Adrenal gland (tissue), 5 donors: ENCODE measurements around the gene CD177.
"Not testable (repeated sequence)": the region's sequence is repeated elsewhere in the genome, so short reads cannot be mapped to it uniquely, and the experiment has no call there.

Source experiments
- POLR2A ChIP-seq, 2 donors: fragments of 450-650 bp; IDR thresholded peaks; one replicate each; pipeline ENCODE4 v1.6.1; 2017; ENCODE audit warnings: antibody characterized with exemption in 2 of 2, mild to moderate bottlenecking in 2 of 2, moderate library complexity in 1 of 2
- TF ChIP-seq, protein P1 (sequence below), 6 experiments: fragments of 450-650 bp in 4 of 6; fragments of 200-600 bp in 2 of 6; sonication (generic) in 1 of 6; IDR thresholded peaks; 1 replicate in 5 of 6; 2 replicates in 1 of 6; pipeline versions ENCODE4 v1.5.1 to v1.8.0; 2016 to 2021; ENCODE audit warnings: antibody characterized with exemption in 6 of 6, mild to moderate bottlenecking in 2 of 6, moderate library complexity in 1 of 6
- donor health status: DM: no; HTN: no; CAD: no.

DNA sequence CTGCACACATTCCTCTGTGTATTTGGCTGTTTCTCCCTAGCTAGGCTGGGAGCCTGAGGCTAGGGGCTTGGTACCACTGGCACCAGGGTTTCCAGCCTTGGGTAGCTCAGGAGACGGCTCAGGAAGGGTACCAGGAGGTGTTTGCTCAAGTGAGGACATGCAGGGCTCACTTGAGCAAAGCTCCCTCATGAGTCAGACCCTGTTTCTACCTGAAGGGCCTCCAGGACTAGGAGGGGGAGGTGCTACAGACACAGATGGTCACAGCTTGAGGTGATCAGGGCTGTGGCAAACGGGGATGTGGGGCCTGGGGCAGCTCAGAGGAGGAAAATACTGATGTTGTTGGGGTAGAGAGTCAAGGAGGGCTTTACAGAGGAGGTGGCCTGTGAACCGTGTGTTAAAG is 3.3 kb downstream of the CD177 start:
- TF ChIP-seq, protein P1, sequence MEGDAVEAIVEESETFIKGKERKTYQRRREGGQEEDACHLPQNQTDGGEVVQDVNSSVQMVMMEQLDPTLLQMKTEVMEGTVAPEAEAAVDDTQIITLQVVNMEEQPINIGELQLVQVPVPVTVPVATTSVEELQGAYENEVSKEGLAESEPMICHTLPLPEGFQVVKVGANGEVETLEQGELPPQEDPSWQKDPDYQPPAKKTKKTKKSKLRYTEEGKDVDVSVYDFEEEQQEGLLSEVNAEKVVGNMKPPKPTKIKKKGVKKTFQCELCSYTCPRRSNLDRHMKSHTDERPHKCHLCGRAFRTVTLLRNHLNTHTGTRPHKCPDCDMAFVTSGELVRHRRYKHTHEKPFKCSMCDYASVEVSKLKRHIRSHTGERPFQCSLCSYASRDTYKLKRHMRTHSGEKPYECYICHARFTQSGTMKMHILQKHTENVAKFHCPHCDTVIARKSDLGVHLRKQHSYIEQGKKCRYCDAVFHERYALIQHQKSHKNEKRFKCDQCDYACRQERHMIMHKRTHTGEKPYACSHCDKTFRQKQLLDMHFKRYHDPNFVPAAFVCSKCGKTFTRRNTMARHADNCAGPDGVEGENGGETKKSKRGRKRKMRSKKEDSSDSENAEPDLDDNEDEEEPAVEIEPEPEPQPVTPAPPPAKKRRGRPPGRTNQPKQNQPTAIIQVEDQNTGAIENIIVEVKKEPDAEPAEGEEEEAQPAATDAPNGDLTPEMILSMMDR (IDR thresholded peaks at IDR 0.05) = not testable (repeated sequence)
- TF ChIP-seq POLR2A (IDR thresholded peaks at IDR 0.05) = not testable (repeated sequence)
